Measurements from ENCODE around the gene FZD4. TPM values are rescaled to one million over a fixed set of nuclear protein-coding genes. Genes with fewer than 3 reads are reported as not detected.

The FZD4 gene
- total and polyA plus RNA-seq, 2 donors (not counting 3 experiments of a cell fraction or from before 2014, with no cell fraction given) = 56.6 to 112 TPM

DNA sequence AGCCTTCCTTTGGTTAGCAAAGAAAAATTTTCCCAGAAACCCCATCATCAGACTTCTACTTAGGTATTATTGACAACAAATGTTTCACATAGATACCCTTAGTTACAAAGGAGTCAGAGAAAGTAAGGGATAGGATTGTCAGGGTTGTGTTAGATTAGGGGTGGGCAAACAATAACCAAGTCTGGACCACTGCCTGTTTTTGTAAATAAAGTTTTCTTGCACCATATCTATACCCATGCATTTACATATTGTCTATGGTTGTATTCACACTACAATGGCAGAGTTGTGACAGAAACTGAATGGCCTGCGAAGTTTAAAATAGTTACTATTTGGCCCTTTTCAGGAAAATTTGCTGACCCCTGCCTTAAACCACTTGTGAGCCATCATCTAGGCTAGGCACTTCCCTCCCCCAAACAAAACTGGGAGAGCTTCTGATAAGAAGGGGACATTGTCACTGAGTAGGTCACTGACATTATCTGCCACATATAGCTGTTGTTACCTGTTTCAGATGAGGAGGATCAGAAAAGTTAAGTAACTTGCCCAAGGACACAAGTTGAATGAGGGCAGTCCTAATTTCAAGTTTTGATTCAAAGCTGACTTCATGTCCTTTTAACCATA, 41.9 kb upstream of the FZD4 start:
- no peaks in the 10 kb centered on the region for H3K9me3 ChIP-seq (replicated peaks; ENCODE audit: control insufficient read depth, insufficient read depth, low read length)
- intact Hi-C loops (cut with micrococcal nuclease) = no loop called here
- POLR2A ChIA-PET = no interaction called here

More for the DNA sequence above, 41.9 kb upstream of the FZD4 start:
- no peaks in the 10 kb centered on the region for H3K36me3 ChIP-seq (ENCODE audit: control insufficient read depth in 2 of 2, extremely low read depth in 1 of 2, insufficient read depth in 2 of 2, low read length in 2 of 2)
- peaks cover 10% of the 10 kb centered on the region for H3K4me1 ChIP-seq (ENCODE audit: control insufficient read depth, extremely low read depth, insufficient read depth, low read length)
- H3K9me1 ChIP-seq (replicated peaks; ENCODE audit: control insufficient read depth, extremely low read depth, insufficient read depth, low read length) = no peaks in the 10 kb centered on the region
- no peak overlapping the region for H3K4me3 ChIP-seq (replicated peaks in 1 of 3; ENCODE audit: insufficient read depth in 1 of 3, low read depth in 1 of 3, low read length in 3 of 3)
- H3K79me2 ChIP-seq (ENCODE audit: control insufficient read depth, insufficient read depth, low read length) = no peaks in the 10 kb centered on the region
- CTCF ChIA-PET = interaction anchor here (1.0 to 3.3 kb wide), 7 partner anchors 9 to 292 kb away, joined by 3 to 21 read pairs (median 4); partner anchors contain the start of gene TMEM135
- H3K4me2 ChIP-seq (ENCODE audit: insufficient read depth, low read length) = no peak overlapping the region
- dilution Hi-C loops (cut with MboI; ENCODE audit: extremely low pct_ligation_motif_present, low sequenced_read_pairs) = no loop called here
- no peak for FAIRE-seq
- DNase-seq (ENCODE audit: low read depth, low spot score) = no peak
- TF ChIP-seq FOS (IDR thresholded peaks at IDR 0.05; ENCODE audit: borderline replicate concordance, insufficient read depth, low read length) (no peak), POLR2AphosphoS5 (IDR thresholded peaks at IDR 0.05; ENCODE audit: insufficient read depth, low read depth, low read length) (no peak), CTCF (IDR thresholded peaks at IDR 0.05; ENCODE audit: extremely low read depth in 1 of 2, insufficient read depth in 1 of 2, low read depth in 1 of 2, low read length in 2 of 2) (no peak), EZH2 (IDR thresholded peaks at IDR 0.05; ENCODE audit: borderline replicate concordance, low read depth, low read length, severe bottlenecking) (no peak), MYC (IDR thresholded peaks at IDR 0.05; ENCODE audit: low read depth, low read length) (no peak)
- no TSS peak for BruUV-seq (replicated peaks)
- H3K9ac ChIP-seq (replicated peaks; ENCODE audit: extremely low read depth, insufficient read depth, low read length) = no peak overlapping the region
- no peak overlapping the region for H2AFZ ChIP-seq (ENCODE audit: low read depth, low read length)
- H3K27ac ChIP-seq (ENCODE audit: insufficient read depth, low read depth, low read length) = no peak overlapping the region
- H4K20me1 ChIP-seq (replicated peaks; ENCODE audit: control insufficient read depth, extremely low read depth, insufficient read depth, low read length) = no peaks in the 10 kb centered on the region
- H3K27me3 ChIP-seq (ENCODE audit: control insufficient read depth in 2 of 2, insufficient read depth in 2 of 2, low read length in 2 of 2) = no peaks in the 10 kb centered on the region
